GM21360 (cell line): Measurements from ENCODE around the gene C4orf54.

ENCODE experiments used
- ATAC-seq: cut with Tn5 transposase; IDR thresholded peaks from one replicate; pipeline ENCODE4 v1.9.1; 2021; ENCODE audit warnings: mild to moderate bottlenecking, moderate library complexity; ENCODE audit not compliant: unreplicated experiment

Gene C4orf54

DNA sequence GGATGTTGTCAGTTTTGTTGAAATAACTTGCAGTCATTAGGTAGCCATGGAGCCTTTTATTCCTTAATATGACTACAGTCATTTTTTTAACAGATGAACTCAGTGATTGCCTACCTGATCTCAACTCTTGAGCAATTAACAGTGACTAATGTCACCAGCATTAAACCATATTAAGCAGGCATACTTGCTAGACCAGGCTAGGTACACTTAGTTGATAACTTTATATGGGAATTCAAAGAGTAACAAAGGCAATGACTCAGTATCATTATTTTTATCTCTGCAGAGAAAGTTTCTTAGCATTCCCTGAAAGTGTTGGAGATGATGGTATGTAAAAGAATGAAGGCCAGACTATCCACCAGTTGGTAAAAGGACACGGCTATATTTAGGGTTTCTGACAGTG, at the start of gene C4orf54:
Gene C4orf54 (minus strand): TSS at position 31 of the 400 bp plus-strand sequence. CDS start 3,180 bp downstream, outside the sequence.
- ATAC-seq, result no peak

DNA sequence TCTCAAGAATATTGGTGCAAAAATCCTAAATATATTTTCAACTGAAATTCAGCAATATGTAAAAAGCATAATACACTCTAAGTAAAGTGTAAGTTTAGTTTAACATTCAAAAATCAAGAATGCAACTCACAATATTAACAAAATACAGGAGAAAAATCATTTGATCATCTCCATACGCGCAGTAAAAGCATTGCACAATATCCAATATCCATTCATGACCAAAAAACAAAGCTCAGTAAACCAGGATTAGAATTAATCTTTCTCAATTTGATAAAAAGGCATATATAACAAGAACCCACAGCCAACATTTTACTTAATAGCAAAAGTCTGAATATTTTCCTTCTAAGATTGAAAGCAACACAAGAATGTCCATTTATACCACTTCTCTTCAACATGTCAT, 48.3 kb upstream of the C4orf54 start:
- no peak for ATAC-seq

DNA sequence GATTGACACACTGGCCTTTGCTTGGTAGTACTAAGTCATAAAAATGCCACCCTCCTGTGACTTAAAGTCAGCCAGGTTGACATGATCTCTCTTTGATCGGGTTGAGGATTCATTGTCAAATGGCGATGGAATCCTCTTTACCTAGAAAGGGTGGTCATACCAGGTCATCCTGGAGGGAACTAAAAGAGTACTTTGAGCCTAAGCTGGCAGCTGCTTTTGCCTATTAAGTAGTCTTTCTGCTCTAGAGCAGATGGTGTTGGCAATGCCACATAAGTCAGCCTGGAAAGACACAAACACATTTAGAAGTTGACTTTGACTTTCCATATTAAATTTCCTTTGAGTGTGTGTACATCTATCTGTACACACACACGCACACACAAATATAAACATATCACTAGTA, 39.2 kb upstream of the C4orf54 start:
- no peak for ATAC-seq

DNA sequence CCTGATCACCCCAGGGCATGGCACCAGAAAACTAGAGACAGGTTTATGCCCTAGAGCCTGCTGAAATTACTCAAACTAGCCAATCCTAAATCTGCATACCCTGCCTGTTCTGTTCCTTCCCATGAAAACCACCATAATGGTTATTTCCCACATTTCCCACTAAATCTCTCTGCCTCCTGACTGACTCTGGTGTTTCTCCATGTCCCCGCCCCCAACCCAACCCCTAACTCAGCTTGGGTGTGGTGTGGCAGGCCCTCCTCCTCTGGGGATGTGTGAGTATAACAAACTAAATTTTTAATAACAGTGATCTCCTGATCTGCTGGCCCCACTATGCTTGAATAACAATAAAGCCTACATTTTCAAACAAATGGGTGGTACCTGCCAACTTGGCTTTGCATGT, 35.5 kb upstream of the C4orf54 start:
- ATAC-seq, result no peak

DNA sequence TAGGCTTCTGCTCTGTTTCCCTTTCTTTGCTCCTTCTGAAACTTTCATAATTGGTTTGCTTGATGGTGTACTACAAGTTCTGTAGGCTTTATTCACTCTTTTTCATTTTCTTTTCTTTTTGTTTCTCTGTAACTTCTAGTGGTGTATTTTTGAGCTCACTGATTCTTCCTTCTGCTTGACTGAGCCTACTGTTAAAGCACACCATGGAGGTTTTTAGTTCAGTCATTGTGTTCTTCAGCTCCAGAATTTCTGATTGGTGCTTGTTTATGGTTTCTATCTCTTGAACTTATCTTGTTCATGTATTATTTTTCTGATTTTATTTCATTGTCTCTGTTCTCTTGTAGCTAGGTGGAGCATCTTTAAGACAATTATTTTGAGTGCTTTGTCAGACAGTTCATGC, 33.4 kb upstream of the C4orf54 start:
- ATAC-seq, result no peak

DNA sequence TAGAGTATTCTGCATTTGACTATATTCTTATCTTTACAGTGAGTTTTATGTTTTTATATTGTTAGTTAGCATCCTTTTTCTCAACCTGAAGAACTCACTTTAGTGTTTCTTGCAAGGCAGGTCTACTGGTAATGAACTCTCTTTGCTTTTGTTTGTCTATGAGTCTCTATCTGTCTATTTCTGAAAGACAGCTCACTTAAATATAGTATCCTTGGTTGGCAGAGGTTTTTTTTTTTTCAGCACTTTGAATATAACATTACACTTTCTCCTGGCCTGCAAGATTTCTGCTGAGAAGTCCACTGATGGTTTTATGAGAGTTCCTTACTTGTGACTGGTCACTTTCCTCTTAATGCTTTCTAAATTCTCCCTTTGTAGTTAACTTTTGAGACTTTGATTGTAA, 32.8 kb upstream of the C4orf54 start:
- no peak for ATAC-seq

DNA sequence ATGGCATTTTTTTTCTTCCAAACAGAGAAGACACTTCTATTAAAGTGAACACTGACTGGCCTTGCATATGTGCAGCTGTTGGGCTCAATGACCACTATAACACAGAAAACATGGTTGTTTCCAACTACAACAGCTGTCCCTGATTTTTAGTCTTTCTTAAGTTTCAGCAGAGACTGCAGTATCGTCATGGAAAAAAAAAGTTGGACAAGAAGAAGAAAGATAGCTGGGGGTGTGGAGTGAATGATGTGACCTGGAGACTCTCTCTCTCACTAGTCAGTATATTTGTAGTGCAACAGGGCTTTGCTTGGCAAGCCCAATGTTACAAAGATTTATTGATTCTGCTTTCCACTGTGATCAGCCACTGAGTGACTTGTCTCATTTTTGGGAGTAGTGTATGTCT, 29.5 kb upstream of the C4orf54 start:
- ATAC-seq, result no peak

DNA sequence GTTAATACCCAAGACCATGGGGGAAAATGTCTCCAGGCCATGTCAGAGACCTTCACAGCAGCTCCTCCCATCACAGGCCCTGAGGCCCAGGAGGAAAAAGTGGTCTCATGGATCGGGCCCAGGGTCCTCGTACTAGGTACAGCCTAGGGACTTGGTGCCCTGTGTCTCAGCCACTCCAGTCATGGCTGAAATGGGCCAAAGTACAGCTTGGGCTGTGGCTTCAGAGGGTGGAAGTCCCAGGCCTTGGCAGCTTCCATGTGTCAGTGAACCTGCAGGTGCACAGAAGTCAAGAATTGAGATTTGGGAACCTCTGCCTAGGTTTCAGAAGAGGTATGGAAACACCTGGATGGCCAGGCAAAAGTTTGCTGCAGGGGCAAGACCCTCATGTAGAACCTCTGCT, 27.6 kb upstream of the C4orf54 start:
- no peak for ATAC-seq

DNA sequence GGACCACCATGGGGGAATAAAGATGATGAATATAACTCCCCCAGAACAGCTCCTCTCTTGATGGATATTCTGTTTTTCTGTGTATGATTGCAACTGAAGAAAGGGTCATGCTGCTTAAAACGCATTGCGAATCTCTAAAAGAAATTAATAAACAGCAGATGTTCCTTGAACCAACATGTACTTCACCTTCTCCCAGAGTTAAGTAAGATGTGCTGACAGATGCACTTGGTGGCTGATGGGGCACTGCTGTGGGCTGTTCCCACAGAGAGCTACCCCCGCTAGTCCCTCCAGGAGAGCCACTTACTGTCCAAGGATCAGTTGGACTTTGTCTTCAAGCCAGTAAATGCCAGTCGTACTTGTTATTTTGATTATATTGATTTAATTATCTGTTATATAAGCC, 26.3 kb upstream of the C4orf54 start:
- ATAC-seq, result no peak

DNA sequence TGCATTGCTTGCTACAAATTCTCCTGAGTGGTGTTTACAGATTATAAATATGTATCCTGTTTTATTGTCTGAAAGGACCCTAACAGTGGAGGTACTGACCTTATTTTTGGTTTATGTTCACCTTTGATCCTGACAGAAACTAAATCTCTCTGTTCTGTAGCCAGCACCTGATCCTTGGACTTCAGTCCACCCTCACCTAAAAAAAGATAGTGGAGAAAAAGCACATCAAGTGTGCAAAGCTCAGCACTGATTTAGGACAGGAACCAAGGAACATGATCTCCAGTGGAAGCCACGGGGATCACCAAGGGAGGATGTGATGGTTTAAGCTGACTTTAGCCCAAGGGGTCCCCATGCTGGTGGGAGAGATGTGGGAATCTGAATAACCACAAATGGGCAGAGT, 22.3 kb upstream of the C4orf54 start:
- ATAC-seq, result no peak

DNA sequence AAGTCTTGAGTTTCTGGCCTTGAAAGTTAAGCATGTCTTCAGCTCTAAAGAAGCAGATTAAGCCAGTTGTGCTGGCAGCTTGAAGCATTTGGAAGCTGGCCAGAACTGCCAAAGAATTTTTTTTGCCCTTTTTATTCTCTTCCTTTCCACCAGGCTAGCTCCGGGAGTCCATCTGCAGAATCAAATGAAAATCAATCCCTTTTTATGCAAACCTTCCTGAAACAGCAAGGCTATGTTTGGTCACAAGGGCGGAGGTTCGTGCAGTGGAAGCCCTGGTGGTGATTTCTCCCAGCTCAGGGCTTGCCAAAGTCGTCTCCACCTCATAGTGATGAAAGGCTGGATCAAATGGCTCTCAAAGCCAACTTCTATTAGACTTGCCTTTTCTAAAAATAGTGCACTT, 21.6 kb upstream of the C4orf54 start:
- ATAC-seq, result no peak

DNA sequence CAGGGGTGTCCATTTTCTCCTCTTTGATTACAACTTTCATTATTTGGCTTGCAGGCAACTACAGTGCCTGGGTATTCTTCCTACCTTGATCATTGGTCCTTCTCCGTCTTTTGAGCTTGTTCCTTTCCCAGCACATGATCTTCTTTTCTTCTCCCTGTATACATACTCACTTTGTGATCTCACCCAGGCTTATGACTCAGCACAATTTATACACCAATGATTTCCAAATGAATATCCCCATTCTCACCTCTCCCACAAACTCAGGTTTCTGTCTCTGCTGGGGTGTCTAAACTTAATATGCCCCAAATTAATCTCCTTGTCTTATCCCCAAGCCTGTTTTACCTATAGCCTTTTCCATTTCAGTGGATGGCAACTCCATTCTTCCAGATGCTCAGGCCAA, 19.5 kb upstream of the C4orf54 start:
- no peak for ATAC-seq

DNA sequence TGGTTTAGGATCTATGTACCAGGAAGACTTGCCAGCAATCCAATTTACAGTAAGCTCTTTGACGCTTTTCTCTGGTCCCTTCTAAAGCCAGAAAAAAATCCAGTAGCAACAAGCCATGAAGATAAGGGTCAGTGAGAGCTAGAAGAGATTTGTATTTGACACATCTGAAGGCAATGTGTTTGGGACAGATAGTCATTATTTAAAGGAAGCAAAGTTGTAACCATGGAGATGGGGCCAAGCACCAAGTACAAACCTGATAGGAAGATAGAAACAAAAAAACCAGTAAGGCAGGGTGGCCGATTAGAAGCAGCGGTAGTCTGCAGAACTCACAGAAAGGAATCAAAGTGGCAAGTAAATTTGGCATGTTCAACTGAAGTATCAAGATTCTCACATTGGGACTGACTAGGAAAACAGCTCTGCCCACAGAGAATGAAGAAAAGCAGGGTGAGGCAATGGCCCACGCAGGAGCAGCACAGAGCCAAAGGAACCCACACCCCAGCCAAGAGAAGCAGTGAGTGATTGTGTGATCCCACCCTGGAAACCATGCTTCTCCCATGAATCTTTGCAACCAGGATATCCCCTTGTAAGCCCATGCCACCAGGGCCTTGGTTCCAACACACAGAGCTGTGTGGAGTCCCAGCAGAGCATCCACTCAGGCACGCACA, 12.9 kb upstream of the C4orf54 start:
- no peak for ATAC-seq

DNA sequence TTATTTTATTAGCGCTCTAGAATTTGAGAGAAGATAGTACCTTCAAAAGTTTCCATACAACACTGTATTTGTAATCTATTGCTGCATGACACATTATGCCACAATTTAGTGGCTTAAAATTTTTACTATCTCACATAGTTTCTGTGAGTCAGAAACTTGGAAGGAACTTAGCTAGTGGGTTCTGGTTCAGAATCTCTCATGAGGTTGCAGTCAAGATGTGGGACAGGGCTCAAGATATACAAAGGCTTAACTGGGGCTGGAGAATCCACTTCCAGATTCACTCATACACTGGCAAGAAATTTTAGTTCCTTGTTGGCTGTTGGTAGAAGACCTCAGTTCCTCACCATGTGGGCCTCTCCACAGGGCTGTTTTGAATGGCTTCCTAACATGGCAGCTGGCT, 11.5 kb upstream of the C4orf54 start:
- ATAC-seq, result no peak

DNA sequence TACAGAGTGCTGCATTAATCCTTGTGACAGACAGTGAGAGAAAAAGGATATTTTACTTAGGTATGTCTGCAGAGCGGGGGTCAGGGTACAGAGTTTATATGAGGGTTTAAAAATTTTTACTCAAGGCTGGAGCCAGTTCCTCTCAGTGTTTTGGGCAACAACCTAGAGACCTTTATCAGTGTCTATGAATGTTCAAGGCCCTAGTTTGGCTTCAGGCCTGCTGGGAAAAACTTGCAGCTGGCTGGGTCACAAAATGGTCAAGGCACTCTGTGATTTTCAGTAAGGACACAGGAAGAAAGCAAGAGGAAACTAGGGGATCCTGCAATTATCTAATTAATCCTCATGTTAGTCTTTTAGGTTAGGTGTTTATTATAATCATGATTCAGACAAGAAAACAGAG, 10.8 kb upstream of the C4orf54 start:
- no peak for ATAC-seq

DNA sequence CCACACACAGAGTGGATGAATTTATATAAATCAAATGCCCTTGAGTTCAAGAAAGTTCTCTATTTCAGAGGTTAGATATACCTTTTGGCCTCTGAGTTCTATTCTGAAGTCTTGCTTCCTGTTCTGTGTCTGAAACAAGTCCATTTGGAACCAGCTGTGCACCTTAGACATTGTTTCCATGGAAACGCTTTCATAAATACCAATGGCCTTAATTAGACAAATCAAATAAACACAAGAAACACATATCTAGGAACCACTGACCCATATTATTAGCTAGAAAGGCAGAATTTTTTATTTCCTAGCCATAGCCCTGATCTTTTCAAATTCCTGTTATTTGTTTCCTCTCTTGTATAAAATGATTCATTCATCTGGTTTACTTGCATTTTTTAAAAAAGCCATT, 8.4 kb upstream of the C4orf54 start:
- no peak for ATAC-seq

DNA sequence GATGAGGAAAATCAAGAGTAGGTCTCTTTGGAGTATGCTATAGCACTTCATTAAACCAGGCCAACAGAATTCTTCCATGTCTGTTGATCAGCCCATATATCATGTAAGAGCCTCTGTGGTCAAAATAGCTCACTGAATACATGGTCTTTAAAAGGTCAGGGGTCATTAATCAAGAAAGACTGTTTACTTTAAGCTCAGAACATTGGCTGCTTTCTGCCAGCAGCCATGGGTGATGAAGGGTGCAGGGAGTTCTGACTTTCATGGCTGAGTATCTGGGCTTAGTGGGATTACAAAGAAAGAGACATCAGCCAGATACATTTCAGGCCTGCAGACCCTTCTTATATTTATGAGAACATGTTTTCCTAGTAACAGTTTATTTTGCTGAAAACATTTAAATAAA, 7.1 kb upstream of the C4orf54 start:
- no peak for ATAC-seq

DNA sequence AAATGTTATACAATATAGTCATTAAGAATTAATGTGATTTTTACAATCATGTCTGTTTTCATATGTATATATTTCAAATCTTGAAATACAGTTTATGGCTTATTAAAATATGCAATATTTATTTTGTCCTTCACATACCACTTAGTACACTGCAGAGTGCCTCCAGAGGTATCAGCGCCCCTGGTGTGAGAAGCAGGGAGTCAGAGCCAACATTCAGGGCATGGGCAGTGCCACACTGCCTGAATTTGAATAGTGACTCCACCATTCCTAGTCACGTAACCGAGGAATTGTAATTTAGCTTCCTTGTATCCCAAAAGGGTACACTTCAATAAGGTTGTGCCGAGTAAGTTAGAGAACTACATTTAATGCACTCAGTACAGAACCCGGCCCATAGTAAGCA, 4.3 kb upstream of the C4orf54 start:
- no peak for ATAC-seq

DNA sequence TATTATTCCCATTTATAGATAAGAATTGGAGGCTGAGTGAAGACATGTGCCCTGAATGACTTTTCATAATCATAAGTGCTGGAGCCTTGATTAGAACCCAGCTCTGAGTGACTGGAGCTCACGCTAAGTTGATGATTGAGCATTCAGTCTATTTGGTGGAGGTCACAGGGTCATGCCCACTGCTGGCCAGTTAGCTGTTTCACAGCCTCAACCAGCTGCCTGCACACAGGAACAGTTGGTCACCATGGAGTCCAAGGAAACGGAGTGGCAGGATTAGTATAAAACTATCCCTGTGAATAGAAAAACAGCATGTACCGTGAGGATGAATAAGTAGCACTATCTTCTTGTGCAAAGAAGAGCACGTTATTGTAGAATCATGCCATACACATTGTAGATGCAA, 1.0 kb upstream of the C4orf54 start:
- ATAC-seq, result no peak

DNA sequence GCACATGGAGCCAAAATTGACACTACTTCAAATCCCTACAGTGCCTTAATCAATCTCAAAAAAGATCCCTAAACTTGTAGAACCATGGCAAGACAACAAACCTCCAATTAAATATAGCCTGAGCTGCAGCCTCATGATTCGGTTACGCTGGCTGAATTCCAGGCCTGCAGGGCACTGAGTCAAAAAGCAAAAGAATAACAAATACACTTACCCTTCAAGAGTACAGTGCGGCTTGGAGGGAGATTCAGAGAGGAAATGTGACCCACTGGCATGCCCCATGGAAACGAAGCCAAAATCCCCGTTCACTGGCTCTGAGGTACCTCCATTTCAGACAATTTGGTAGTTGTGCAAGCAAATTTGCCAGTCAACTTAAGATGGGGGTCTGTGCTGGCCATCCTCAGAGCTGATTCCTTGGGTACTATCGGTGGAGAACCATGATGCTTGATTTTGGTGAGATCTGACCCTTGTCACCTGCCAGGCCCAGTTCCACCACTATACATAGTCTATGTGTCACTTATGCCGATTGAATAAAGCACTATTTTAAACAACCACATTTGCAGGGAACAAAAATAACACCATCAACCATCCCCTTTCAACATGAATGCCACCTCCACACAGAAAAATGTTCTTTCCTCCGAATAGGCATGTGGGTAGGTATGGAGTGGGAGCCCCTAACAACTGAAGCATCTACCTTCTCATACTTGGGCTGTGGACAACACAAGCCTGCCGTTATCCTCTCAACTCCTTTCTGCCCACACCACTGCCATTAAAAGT, 2.1 kb downstream of the C4orf54 start:
- no peak for ATAC-seq

DNA sequence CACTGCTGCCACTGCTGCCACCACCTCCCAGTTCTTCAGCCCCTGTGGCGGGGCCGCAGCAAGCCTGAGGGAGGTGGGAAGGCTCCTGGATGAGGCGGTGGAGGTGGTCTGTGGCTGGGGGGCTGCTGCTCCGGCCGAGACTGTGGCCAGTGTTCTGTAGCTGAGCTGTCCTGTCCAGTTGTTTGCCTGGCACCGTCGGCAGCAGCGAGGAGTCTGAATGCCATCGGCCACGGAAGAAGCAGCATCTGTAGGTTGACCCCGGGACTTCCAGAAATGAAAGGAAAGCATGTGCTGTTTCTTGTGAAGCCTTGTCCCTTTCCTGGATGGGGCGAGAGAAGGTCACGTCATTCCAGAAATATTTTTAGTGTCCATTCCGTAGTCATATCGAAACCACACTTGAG, 3.3 kb downstream of the C4orf54 start:
- ATAC-seq, result no peak

DNA sequence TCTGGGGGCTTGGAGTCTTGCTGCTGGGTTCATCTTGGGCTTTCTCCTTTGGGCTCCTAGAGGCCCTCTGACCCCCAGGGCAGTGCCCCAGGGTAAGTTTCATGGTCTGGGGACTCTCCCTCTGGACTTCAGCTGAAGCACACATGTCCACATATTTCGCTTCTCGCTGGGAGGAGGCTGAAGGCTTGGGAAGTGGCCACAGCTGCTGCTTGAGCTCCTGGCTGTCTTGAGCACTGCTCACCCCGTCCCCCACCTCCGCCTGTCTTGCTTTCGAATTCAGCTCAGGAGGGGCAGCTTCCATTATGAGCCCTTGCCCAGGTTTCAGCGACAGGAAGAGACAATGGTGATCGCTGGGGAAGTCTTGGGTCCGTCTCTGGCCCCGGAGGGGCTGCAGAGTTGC, 3.7 kb downstream of the C4orf54 start:
- no peak for ATAC-seq
